GM19099 (cell line): ENCODE results near the gene PCDHGA10.

Experiments used
- POLR2A ChIP-seq: IDR thresholded peaks from 3 replicates; pipeline ENCODE4 v1.6.1; 2011; ENCODE audit warnings: low read depth; ENCODE audit not compliant: insufficient read length; ENCODE audit errors: extremely low read depth

The PCDHGA10 gene

GRCh38 chr5:141412854-141413539 is at the start of gene PCDHGA10:
PCDHGA10 (plus strand) TSS chr5:141412987; CDS start chr5:141413176, 189 bp downstream.
- TF ChIP-seq POLR2A: no peak

GRCh38 chr5:141363952-141364660 is 48.7 kb upstream of the PCDHGA10 start, which contains the start of gene PCDHGA5:
PCDHGA5 (plus strand) TSS chr5:141364162; CDS start chr5:141364331, 169 bp downstream.
- TF ChIP-seq POLR2A: no peak

GRCh38 chr5:141366016-141366896 is 46.5 kb upstream of the PCDHGA10 start:
- no peak for TF ChIP-seq POLR2A

GRCh38 chr5:141369994-141370848 is 42.6 kb upstream of the PCDHGA10 start, which contains the start of gene PCDHGB3:
PCDHGB3 (plus strand) TSS chr5:141370242; CDS start chr5:141370395, 153 bp downstream.
- no peak for TF ChIP-seq POLR2A

GRCh38 chr5:141371572-141372475 is 41.0 kb upstream of the PCDHGA10 start:
- no peak for TF ChIP-seq POLR2A

- TF ChIP-seq POLR2A: no peak
These were observed 39.0 kb upstream of the PCDHGA10 start, which contains the start of gene PCDHGA6 for GRCh38 chr5:141373673-141374317. PCDHGA6 (plus strand) TSS chr5:141373891; CDS start chr5:141374084, 193 bp downstream.

- TF ChIP-seq POLR2A: no peak
These were observed 38.2 kb upstream of the PCDHGA10 start for GRCh38 chr5:141374627-141375026.

- no peak for TF ChIP-seq POLR2A
These were observed 30.1 kb upstream of the PCDHGA10 start, which contains the start of gene PCDHGA7 for GRCh38 chr5:141382469-141383294. PCDHGA7 (plus strand) TSS chr5:141382742; CDS start chr5:141382900, 158 bp downstream.

- no peak for TF ChIP-seq POLR2A
These were observed 29.4 kb upstream of the PCDHGA10 start for GRCh38 chr5:141383345-141383744.

GRCh38 chr5:141384471-141385267 is 28.1 kb upstream of the PCDHGA10 start:
- no peak for TF ChIP-seq POLR2A
